ENCODE measurements around the gene PHF23.
"Not testable (repeated sequence)": the region's sequence is repeated elsewhere in the genome, so short reads cannot be mapped to it uniquely, and the experiment has no call there.

PHF23 gene

DNA sequence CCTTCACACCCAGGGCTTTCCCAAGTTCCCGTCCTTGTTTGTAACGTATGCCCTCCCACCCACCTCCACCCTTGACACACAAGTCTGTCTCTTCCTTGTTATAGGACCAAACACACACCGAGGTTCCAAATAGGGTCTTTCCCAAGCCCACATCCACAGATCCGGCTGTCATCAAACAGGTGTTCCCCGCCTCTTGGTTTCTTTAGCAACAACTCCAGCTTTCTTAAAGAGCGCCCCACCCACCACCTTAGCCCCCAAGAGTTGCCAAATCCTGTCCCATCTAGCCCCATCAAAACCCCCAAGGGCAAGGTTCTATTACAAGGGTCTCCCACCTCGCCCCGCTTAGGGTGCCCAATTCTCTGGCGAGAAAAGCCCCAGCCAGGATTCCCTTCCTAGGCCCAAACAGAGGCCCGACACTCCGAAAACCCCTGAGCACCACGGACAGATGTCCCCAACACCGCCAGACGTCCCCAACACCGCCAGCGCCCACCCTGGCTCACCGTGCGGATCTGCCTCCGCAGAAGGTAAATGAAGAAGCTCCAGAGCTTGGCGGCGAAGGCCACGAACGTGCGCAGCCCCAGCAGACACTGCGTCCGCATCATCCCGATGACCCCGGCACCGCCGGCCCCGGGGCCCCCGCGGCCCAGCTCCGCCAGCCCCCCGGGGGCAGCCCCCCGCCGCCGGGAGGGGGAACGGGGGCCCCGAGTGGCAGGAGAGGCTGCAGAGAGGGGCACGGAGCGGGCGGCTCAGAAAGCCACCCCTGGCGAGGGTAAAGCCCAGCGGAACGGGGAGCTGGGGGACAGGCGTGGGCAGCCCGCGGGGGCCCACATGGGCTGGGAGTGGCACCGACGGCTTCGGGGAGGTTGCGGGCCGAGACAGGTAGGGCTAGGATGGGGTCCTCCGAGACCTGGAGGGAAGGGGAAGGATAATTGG is 11.7 kb upstream of the PHF23 start:
- H3K9me3 Mint-ChIP-seq = no peaks in the 10 kb centered on the region
- peaks cover 26% of the 10 kb centered on the region for H3K4me1 Mint-ChIP-seq
- no peak for ATAC-seq (ENCODE audit: low read depth)
- no peaks in the 10 kb centered on the region for H3K27me3 Mint-ChIP-seq
- peaks cover 20% of the 10 kb centered on the region for H3K36me3 Mint-ChIP-seq
- peak overlapping the region; percentile 99 for H3K27ac Mint-ChIP-seq
- H3K4me3 Mint-ChIP-seq = peak overlapping the region; percentile 89
- peak in 1 of 2 donors; percentile 25 for DNase-seq (ENCODE audit: low spot score in 2 of 2)

DNA sequence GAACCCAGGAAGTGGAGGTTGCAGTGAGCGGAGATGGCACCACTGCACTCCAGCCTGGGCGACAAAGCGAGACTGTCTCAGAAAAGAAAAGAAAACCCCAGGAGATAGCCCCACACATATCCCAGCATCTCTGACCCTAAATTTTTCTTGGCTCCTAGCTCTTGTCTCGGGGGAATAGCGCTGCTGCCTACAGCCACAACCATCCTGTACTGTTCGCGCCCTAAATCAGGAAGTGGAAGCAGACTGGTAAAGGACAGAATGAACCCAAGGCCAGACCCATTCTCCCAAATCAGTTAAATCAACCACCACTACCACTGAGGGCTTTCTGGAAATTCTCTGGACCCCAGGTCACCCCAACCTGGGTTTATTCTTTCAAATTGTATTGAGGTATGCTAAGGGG is 10.6 kb upstream of the PHF23 start:
- Mint-ChIP-seq H3K4me1 (peaks cover 26% of the 10 kb centered on the region), H3K9me3 (no peaks in the 10 kb centered on the region), H3K27me3 (no peaks in the 10 kb centered on the region), H3K36me3 (peaks cover 21% of the 10 kb centered on the region), H3K4me3 (peak overlapping the region; percentile 89), H3K27ac (peak overlapping the region; percentile 99)
- DNase-seq (ENCODE audit: low spot score in 2 of 2) (no peak), ATAC-seq (ENCODE audit: low read depth) (no peak)

DNA sequence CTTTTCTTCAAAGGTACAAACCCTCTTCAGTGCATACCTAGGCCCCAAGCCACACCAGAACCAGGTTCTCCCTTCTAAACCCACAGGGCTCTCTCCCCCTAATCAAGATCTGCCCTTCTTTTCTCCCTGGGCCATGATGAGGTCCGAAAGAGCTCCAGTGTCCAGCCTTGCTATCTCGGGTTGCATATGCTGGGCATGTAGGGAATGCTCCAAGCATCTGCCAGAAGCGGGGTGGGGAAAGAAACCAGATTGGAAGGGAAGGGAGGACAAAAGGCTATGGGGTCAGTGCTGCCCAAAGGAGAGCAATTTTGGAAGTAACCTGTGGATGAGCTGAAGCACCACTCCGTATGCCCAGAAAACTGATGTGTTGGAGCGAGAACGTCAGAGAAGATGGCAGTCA is 10.0 kb upstream of the PHF23 start:
- ATAC-seq (ENCODE audit: low read depth) (no peak), DNase-seq (ENCODE audit: low spot score in 2 of 2) (no peak)
- Mint-ChIP-seq H3K9me3 (no peaks in the 10 kb centered on the region), H3K36me3 (peaks cover 19% of the 10 kb centered on the region), H3K27ac (peak overlapping the region; percentile 99), H3K27me3 (no peaks in the 10 kb centered on the region), H3K4me3 (peak overlapping the region; percentile 73), H3K4me1 (peaks cover 26% of the 10 kb centered on the region)

DNA sequence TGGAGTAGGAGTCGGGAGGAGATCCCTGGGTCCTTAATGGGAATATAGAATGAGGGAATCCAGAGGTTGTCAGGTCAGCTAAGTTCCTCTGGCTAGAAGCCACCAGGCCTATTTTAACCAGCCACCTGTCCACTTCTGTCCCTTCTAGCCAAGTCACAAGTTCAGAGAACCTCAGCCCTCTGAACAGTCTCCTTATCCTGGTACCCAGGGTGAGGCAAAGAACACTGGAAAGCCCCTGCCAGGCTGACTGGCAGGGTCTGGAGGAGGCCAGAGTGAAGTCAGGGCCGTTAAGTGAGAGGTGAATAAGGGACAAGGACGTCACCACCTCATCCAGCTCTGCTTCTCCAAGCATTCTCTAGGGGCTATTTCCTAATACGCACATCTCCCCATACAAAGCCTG is 9.5 kb upstream of the PHF23 start:
- no peaks in the 10 kb centered on the region for H3K9me3 Mint-ChIP-seq
- peaks cover 19% of the 10 kb centered on the region for H3K36me3 Mint-ChIP-seq
- ATAC-seq (ENCODE audit: low read depth) = no peak
- DNase-seq (ENCODE audit: low spot score in 2 of 2) = no peak
- peak overlapping the region; percentile 99 for H3K27ac Mint-ChIP-seq
- no peaks in the 10 kb centered on the region for H3K27me3 Mint-ChIP-seq
- H3K4me1 Mint-ChIP-seq = peaks cover 26% of the 10 kb centered on the region
- no peak overlapping the region for H3K4me3 Mint-ChIP-seq

DNA sequence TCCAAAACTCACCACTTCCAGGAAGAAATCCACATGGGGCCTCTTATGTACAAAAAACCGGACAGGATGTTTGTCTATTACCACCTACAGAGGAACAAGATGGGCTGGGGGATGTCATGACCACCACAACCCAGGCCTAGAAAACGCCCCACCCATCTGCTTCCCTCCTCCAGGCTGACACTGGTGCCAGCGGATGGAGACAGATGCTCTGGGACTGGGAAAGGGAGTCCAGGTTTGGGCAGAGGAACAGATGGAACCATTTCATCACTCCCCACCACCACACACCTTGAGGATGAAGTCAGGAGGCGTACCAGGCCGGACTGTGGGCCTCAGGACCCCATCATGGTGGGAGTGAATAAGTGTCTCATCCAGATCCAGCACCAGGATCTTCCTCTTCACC is 7.5 kb upstream of the PHF23 start:
- ATAC-seq (ENCODE audit: low read depth) = no peak
- Mint-ChIP-seq H3K36me3 (peaks cover 13% of the 10 kb centered on the region), H3K4me3 (no peak overlapping the region), H3K9me3 (no peaks in the 10 kb centered on the region), H3K4me1 (peaks cover 23% of the 10 kb centered on the region), H3K27me3 (no peaks in the 10 kb centered on the region), H3K27ac (peak overlapping the region; percentile 11)
- DNase-seq (ENCODE audit: low spot score in 2 of 2) = no peak

DNA sequence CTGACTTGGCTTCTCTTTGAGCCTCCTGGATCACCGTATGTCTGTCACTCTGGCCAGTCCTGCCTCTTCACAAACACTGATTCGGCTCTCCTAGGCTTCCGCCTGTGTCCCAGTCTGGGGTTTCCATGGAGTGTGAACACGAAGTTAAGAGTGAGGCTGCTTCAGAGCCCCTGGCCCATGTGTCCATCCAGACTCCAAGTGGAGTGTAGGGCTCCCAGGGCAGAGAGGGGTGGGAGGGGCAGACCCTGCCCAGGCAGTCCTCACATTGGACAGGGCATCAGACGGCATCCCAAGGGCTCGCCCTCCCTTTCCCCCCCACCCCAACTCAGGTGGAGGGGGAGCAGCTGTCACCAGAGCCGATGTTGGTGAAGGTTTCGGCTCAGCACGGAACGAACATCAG is 4.6 kb upstream of the PHF23 start:
- H3K4me3 Mint-ChIP-seq; ATAC-seq (ENCODE audit: low read depth); H3K27me3 Mint-ChIP-seq; H3K9me3 Mint-ChIP-seq; DNase-seq (ENCODE audit: low spot score in 2 of 2): not testable (repeated sequence)
- Mint-ChIP-seq H3K36me3 (peaks cover 23% of the 10 kb centered on the region), H3K4me1 (peaks cover 33% of the 10 kb centered on the region), H3K27ac (peak overlapping the region; percentile 100)

DNA sequence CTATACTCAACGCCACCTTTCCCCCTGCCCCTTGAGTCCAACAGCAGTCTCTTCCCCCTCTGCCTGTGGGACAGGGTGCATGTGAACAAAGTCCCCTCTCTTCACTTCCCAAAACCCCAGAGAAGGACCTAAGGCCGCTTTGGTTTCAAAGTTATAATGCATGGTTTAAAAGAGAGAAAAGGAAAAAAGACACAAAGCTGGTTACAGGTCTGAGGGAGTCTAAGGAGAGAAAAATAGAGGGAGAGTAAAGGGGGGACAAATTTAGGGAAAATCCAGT is 4.1 kb upstream of the PHF23 start:
- peak overlapping the region; percentile 100 for H3K4me3 Mint-ChIP-seq
- peaks cover 23% of the 10 kb centered on the region for H3K36me3 Mint-ChIP-seq
- peak overlapping the region; percentile 100 for H3K27ac Mint-ChIP-seq
- no peak for DNase-seq (ENCODE audit: low spot score in 2 of 2)
- ATAC-seq (ENCODE audit: low read depth) = no peak
- no peaks in the 10 kb centered on the region for H3K27me3 Mint-ChIP-seq
- peaks cover 29% of the 10 kb centered on the region for H3K4me1 Mint-ChIP-seq
- H3K9me3 Mint-ChIP-seq = no peaks in the 10 kb centered on the region

DNA sequence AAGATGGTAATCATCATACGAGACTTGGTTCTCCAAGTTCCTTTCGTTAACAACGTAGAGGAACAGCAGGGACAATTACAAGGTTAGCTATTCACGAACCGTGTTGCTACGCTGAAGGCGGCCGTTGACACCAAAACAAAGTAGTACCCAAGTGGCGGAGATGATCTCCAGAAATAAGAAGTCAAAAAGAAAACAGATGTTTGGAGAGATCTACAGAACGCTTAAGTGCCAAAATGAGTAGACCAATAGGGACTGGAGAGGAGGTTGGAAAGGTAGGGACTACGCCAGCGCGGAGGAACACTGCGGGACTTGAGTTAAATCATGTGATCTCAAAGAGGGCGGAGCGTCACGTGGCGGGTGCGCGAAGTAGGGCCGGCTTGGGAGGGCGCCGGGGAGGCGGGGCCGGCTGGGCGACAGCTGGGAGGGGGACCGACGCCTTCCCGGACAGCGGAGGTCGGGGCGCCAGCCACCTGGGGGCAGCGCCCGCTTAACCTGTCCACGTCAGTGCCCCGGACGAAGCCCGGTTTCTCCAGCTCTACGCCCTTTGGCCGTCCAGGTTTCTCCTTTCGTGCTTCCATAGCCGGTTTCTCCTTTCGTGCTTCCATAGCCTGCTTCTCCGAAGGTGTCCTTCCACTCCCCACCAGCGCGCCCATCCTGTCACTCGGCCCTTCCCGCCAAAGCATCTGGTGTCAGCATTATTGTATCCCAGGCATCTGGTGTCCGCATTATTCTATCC is 3.6 kb upstream of the PHF23 start:
- Mint-ChIP-seq H3K27me3 (no peaks in the 10 kb centered on the region), H3K27ac (peak overlapping the region; percentile 100), H3K9me3 (no peaks in the 10 kb centered on the region), H3K4me3 (peak overlapping the region; percentile 100), H3K4me1 (peaks cover 29% of the 10 kb centered on the region), H3K36me3 (peaks cover 24% of the 10 kb centered on the region)
- peak; percentile 47 for ATAC-seq (ENCODE audit: low read depth)
- peak; percentile 92 to 94 for DNase-seq (ENCODE audit: low spot score in 2 of 2)

DNA sequence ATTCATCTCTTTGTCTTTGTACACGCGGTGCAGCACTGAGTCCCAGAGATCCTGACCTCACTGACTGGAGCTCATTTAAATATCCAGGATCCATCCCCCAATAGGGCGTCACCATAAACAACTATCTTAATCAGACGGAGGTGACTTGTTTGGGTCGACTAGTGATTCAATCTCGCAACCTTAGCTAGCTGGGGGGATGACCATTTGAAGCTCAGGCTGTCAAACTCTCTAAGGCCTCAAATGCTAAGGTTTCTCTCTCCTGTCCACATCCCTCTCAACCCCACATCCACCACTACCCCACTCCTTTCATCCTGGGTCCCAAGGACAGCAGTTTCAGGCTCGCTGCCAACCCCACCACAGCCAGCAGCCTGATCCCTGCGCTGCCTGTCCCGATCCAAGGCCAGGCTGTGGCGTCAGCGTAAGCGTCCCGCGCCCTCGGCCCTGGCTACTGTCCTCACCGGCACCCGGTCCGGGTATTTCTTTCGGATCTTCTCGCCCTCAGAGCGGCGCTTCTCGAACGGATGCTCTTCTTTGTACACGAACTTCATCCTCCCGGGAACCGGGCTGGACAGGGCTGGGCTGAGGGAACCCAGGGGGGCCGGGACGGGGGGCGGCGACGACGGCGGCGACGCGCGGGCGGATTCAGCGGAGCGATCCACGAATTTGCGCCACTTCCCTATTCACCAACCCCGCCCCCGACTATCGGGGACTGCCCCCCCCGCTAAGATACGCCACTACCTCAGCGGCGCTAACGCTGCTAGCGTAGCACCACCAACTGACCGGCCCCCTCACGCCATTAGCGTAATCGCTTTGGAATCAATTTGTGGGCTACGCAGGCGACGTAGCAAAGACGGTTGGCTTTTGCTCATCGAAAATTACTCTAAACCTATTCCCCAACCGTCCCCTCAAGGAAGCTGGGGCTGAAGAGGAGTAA is 2.8 kb upstream of the PHF23 start, which contains the start of gene GABARAP:
Gene GABARAP (minus strand): TSS at position 667 of the 934 bp plus-strand sequence. CDS start 119 bp downstream, at position 548.
- peak; percentile 25 for ATAC-seq (ENCODE audit: low read depth)
- peak; percentile 96 to 97 for DNase-seq (ENCODE audit: low spot score in 2 of 2)
- peak within 1 kb of the TSS; percentile 100 for H3K27ac Mint-ChIP-seq
- peaks cover 31% of the 10 kb centered on the region for H3K4me1 Mint-ChIP-seq
- H3K4me3 Mint-ChIP-seq = peak within 1 kb of the TSS; percentile 100
- H3K27me3 Mint-ChIP-seq = no peaks in the 10 kb centered on the region
- peaks cover 25% of the 10 kb centered on the region for H3K36me3 Mint-ChIP-seq
- no peaks in the 10 kb centered on the region for H3K9me3 Mint-ChIP-seq

DNA sequence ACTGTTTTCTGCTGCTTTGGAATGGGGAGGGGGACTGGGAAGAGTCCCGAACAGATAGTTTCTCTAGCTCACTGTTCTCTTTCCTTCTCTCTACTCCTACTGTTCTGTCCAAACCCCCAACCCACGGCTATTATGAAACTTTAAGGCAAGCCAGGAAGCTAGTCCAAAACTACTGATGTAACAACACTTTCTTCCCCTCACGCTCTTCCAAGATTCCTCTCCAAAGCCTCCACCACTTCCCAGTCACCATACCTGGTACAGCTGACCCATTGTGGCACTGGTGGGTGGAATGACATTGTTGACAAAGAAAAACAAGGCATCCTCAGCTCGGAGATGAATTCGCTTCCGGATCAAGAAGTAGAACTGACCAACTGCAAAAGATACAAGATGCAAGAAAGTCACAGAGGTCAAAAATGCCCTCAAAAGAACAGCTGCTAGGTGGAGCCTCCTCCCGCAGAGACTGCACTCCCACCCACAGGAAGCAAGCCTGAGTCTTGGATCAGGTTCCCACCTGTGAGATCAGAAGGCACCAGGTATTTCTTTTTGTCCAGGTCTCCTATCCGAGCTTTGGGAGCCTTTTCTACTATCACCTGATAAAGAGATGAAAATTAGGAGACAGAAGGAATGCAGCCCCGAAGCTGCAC is 2.0 kb upstream of the PHF23 start:
- no peak for ATAC-seq (ENCODE audit: low read depth)
- peaks cover 35% of the 10 kb centered on the region for H3K4me1 Mint-ChIP-seq
- peak overlapping the region; percentile 100 for H3K4me3 Mint-ChIP-seq
- no peaks in the 10 kb centered on the region for H3K27me3 Mint-ChIP-seq
- H3K27ac Mint-ChIP-seq = peak overlapping the region; percentile 100
- H3K36me3 Mint-ChIP-seq = peaks cover 22% of the 10 kb centered on the region
- no peak for DNase-seq (ENCODE audit: low spot score in 2 of 2)
- H3K9me3 Mint-ChIP-seq = no peaks in the 10 kb centered on the region

DNA sequence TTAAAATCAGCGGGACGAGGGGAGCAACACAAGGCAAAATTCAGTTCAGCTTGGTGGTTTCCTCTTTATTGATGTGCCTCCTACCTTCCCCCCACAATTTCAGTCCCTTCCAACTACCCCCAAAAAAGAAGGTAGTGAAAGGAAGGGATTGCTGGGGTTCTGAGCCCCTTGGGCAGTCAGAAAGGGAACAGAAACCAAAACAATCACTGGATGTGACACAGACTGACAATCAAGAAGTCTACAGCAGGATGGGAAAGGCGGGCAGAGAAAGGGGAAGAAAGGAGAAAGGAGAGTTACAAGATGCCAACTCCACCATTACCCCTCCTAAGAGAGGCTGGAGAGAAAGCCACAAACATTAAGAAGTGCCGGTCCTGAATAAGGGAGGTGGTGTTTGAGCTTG is 1.1 kb upstream of the PHF23 start:
- H3K4me3 Mint-ChIP-seq = peak overlapping the region; percentile 100
- peak overlapping the region; percentile 100 for H3K27ac Mint-ChIP-seq
- peaks cover 22% of the 10 kb centered on the region for H3K36me3 Mint-ChIP-seq
- no peak for DNase-seq (ENCODE audit: low spot score in 2 of 2)
- no peaks in the 10 kb centered on the region for H3K9me3 Mint-ChIP-seq
- no peaks in the 10 kb centered on the region for H3K27me3 Mint-ChIP-seq
- no peak for ATAC-seq (ENCODE audit: low read depth)
- peaks cover 42% of the 10 kb centered on the region for H3K4me1 Mint-ChIP-seq

DNA sequence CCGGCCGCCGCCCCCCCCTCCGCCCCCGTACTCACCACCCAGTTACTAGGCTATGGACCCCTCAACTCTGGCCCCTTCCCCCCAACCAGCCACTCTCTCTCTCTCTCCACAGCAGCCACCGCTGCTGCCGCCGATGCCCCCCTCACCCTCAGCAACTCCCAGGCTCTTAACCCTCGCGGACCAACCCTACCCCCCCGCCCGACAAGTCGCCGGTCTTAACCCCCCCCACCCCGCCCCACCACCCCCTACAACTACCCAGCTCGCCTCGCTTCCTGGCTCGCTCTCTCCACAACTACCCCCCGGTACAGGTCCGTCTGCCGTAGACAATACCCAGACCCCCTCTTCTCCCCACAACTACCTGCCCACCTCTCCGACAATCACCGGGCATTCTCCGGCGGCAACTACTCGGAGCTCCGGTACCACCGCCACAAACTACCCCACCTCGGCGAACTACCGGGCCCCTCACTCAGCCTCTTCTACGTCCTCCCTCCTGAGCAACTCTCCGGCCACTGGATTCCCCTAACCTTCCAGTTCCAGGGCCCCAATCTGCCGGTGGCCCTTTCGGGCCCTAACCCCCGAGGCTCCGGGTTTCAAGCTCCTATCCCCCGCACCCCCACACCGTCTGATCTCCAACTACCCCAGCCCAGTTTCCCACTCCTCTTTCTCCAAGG is 702 bp downstream of the PHF23 start:
- peak overlapping the region; percentile 100 for H3K27ac Mint-ChIP-seq
- peaks cover 23% of the 10 kb centered on the region for H3K36me3 Mint-ChIP-seq
- H3K9me3 Mint-ChIP-seq = no peaks in the 10 kb centered on the region
- peak overlapping the region; percentile 100 for H3K4me3 Mint-ChIP-seq
- H3K27me3 Mint-ChIP-seq = no peaks in the 10 kb centered on the region
- H3K4me1 Mint-ChIP-seq = peaks cover 53% of the 10 kb centered on the region
- ATAC-seq (ENCODE audit: low read depth) (no peak), DNase-seq (ENCODE audit: low spot score in 2 of 2) (no peak)
